ENCODE measurements around the gene NLGN1. TPM values are rescaled to one million over a fixed set of nuclear protein-coding genes. Genes with fewer than 3 reads are reported as not detected.

NLGN1 gene
- total and polyA plus RNA-seq, 2 of the 8 experiments (the other 6 are each of a cell fraction or from before 2014, with no cell fraction given), result 7.8 to 14.8 TPM

GRCh38 chr3:173748105-173748504, 350.6 kb downstream of the NLGN1 start:
- Histone ChIP-seq H3K4me1 (replicated peaks in 1 of 4; ENCODE audit: control insufficient read depth in 3 of 4, insufficient read depth in 4 of 4, low read length in 3 of 4) (peaks cover 0 to 3% (median 0%) of the 10 kb centered on the region in 4 experiments; a peak in 1 of 7 replicates), H2BK5ac (ENCODE audit: low read depth, low read length) (no peak overlapping the region), H3K4ac (replicated peaks; ENCODE audit: insufficient read length, low read depth, low read length) (no peak overlapping the region), H2AK5ac (ENCODE audit: low read depth, low read length) (no peak overlapping the region), H2BK120ac (replicated peaks; ENCODE audit: low read depth, low read length) (no peak overlapping the region), H2AFZ (ENCODE audit: low read length) (no peak overlapping the region), H3K4me3 (ENCODE audit: extremely low read depth in 1 of 4, insufficient read depth in 2 of 4, low read depth in 3 of 4, low read length in 4 of 4) (no peak overlapping the region), H3K18ac (ENCODE audit: extremely low read depth, low read length) (no peak overlapping the region), H4K5ac (ENCODE audit: insufficient read length, low read depth, low read length) (no peak overlapping the region), H3K27ac (ENCODE audit: low read depth, low read length) (no peak overlapping the region), H3K9ac (replicated peaks in 1 of 4; ENCODE audit: extremely low read depth in 1 of 4, low read depth in 3 of 4, low read length in 3 of 4) (no peak overlapping the region), H3K79me1 (ENCODE audit: low read depth, low read length) (no peaks in the 10 kb centered on the region), H3K56ac (replicated peaks; ENCODE audit: insufficient read length, low read depth, low read length) (no peak overlapping the region), H2BK15ac (ENCODE audit: low read length) (no peak overlapping the region), H4K8ac (ENCODE audit: extremely low read depth, insufficient read depth, low read length) (no peak overlapping the region), H3K14ac (ENCODE audit: insufficient read length) (no peak overlapping the region), H3K4me2 (ENCODE audit: insufficient read depth in 1 of 2, low read depth in 2 of 2, low read length in 2 of 2) (no peak overlapping the region), H2BK20ac (ENCODE audit: low read length) (no peak overlapping the region), H3K27me3 (replicated peaks in 1 of 4; ENCODE audit: control insufficient read depth in 3 of 4, extremely low read depth in 1 of 4, insufficient read depth in 3 of 4, low read length in 3 of 4) (peaks cover 0 to 1% (median 0%) of the 10 kb centered on the region in 4 experiments; a peak in 1 of 7 replicates), H3K79me2 (ENCODE audit: control insufficient read depth in 1 of 2, insufficient read depth in 2 of 2, low read length in 2 of 2) (no peaks in the 10 kb centered on the region), H2BK12ac (ENCODE audit: low read depth, low read length) (no peak overlapping the region), H3K23ac (ENCODE audit: insufficient read length) (no peak overlapping the region), H3K36me3 (ENCODE audit: control insufficient read depth in 2 of 4, insufficient read depth in 4 of 4, low read length in 3 of 4) (no peaks in the 10 kb centered on the region), H3K9me3 (ENCODE audit: insufficient read depth in 2 of 2, low read depth in 1 of 2, low read length in 1 of 2) (no peaks in the 10 kb centered on the region), H3K23me2 (ENCODE audit: low read depth, low read length) (no peaks in the 10 kb centered on the region), H4K20me1 (replicated peaks in 1 of 2; ENCODE audit: control insufficient read depth in 1 of 2, insufficient read depth in 2 of 2, low read length in 2 of 2) (no peaks in the 10 kb centered on the region), H4K91ac (replicated peaks; ENCODE audit: insufficient read length, low read length) (no peak overlapping the region)
- ChIA-PET POLR2A (ENCODE audit: partially characterized antibody) (no interaction called here), CTCF (ENCODE audit: partially characterized antibody) (interaction anchor here (0.6 kb wide), 1 partner anchor 164 kb away, joined by 3 read pairs; no protein-coding TSS in a partner anchor)
- TF ChIP-seq SAP30 (IDR thresholded peaks at IDR 0.05; ENCODE audit: insufficient read depth, insufficient replicate concordance, low read length) (no peak), KDM4A (IDR thresholded peaks at IDR 0.05; ENCODE audit: low read depth, low read length, severe bottlenecking) (no peak), MAX (IDR thresholded peaks at IDR 0.05) (no peak), ATF3 (IDR thresholded peaks at IDR 0.05; ENCODE audit: insufficient read depth, low read depth, low read length) (no peak)
- WGBS, 2 experiments (ENCODE audit: extremely low coverage in 1 of 2, insufficient coverage in 1 of 2, insufficient read length in 1 of 2, insufficient replicate concordance in 2 of 2, low coverage in 1 of 2, low lambda C conversion rate in 2 of 2, missing lambda C conversion rate in 1 of 2), result 100% methylated on average over 1 of the region's 1 CpG; no CpG with 5 or more reads in 1 of the 2 experiments
- DNase-seq (ENCODE audit: low read depth in 1 of 2, low spot score in 2 of 2), result no peak
- no peak for FAIRE-seq
